ENCODE data around the gene RTEL1. TPM values are rescaled to one million over a fixed set of nuclear protein-coding genes. Genes with fewer than 3 reads are reported as not detected.

Gene RTEL1
- total RNA-seq, 1 experiment from 2014 or later, result 51.1 TPM

GRCh38 chr20:63703471-63703975 lies 45.4 kb downstream of the RTEL1 start:
- no TSS peak for BruUV-seq (replicated peaks)
- TF ChIP-seq CTCF (IDR thresholded peaks at IDR 0.05; ENCODE audit: insufficient read depth in 1 of 2, low read depth in 1 of 2, low read length in 1 of 2, severe bottlenecking in 1 of 2, unreplicated experiment in 1 of 2), result no peak
- Mint-ChIP-seq H3K9me3 (ENCODE audit: unreplicated experiment) (no peaks in the 10 kb centered on the region), H3K27me3 (ENCODE audit: insufficient read depth, unreplicated experiment) (no peaks in the 10 kb centered on the region), H3K4me1 (ENCODE audit: low read depth, unreplicated experiment) (peaks cover 10% of the 10 kb centered on the region), H3K4me3 (ENCODE audit: unreplicated experiment) (no peak overlapping the region), H3K27ac (ENCODE audit: unreplicated experiment) (no peak overlapping the region), H3K36me3 (ENCODE audit: insufficient read depth, unreplicated experiment) (peaks cover 100% of the 10 kb centered on the region)
- H3K36me3 ChIP-seq (ENCODE audit: control insufficient read depth, insufficient read depth, low read length), result peaks cover 12% of the 10 kb centered on the region
- peak in 1 of 2 experiments; percentile 56 for DNase-seq
- H3K9me3 ChIP-seq, result no peaks in the 10 kb centered on the region
- peaks cover 20% of the 10 kb centered on the region for H3K4me1 ChIP-seq
- H3K4me3 ChIP-seq (ENCODE audit: low read depth, low read length), result no peak overlapping the region
- CTCF ChIA-PET, result no interaction called here
- intact Hi-C loops (cut with micrococcal nuclease; ENCODE audit: unreplicated experiment), result no loop called here
- POLR2A ChIA-PET, result no interaction called here
- H3K27me3 ChIP-seq (replicated peaks; ENCODE audit: control insufficient read depth, insufficient read depth, low read length), result no peaks in the 10 kb centered on the region

- H3K36me3 ChIP-seq (ENCODE audit: control insufficient read depth, insufficient read depth, low read length), result peaks cover 14% of the 10 kb centered on the region
- Mint-ChIP-seq H3K4me3 (ENCODE audit: unreplicated experiment) (no peak overlapping the region), H3K27me3 (ENCODE audit: insufficient read depth, unreplicated experiment) (no peaks in the 10 kb centered on the region), H3K27ac (ENCODE audit: unreplicated experiment) (no peak overlapping the region), H3K9me3 (ENCODE audit: unreplicated experiment) (no peaks in the 10 kb centered on the region), H3K36me3 (ENCODE audit: insufficient read depth, unreplicated experiment) (peaks cover 100% of the 10 kb centered on the region), H3K4me1 (ENCODE audit: low read depth, unreplicated experiment) (peaks cover 16% of the 10 kb centered on the region)
- CTCF ChIA-PET, result interaction anchor here (0.6 kb wide), 1 partner anchor 19 kb away, joined by 3 read pairs; no protein-coding TSS in a partner anchor
- H3K27me3 ChIP-seq (replicated peaks; ENCODE audit: control insufficient read depth, insufficient read depth, low read length), result no peaks in the 10 kb centered on the region
- peak in 1 of 2 experiments; percentile 57 for DNase-seq
- intact Hi-C loops (cut with micrococcal nuclease; ENCODE audit: unreplicated experiment), result no loop called here
- no peak overlapping the region for H3K4me3 ChIP-seq (ENCODE audit: low read depth, low read length)
- no peak for TF ChIP-seq CTCF (IDR thresholded peaks at IDR 0.05; ENCODE audit: insufficient read depth in 1 of 2, low read depth in 1 of 2, low read length in 1 of 2, severe bottlenecking in 1 of 2, unreplicated experiment in 1 of 2)
- no peaks in the 10 kb centered on the region for H3K9me3 ChIP-seq
- BruUV-seq (replicated peaks), result no TSS peak
- peaks cover 20% of the 10 kb centered on the region for H3K4me1 ChIP-seq
- POLR2A ChIA-PET, result no interaction called here
Measured at GRCh38 chr20:63703976-63704748, 46.0 kb downstream of the RTEL1 start.

GRCh38 chr20:63704749-63705117 lies 46.6 kb downstream of the RTEL1 start:
- no peaks in the 10 kb centered on the region for H3K27me3 Mint-ChIP-seq (ENCODE audit: insufficient read depth, unreplicated experiment)
- no peak overlapping the region for H3K27ac Mint-ChIP-seq (ENCODE audit: unreplicated experiment)
- no peak for DNase-seq
- peaks cover 16% of the 10 kb centered on the region for H3K4me1 ChIP-seq
- no peaks in the 10 kb centered on the region for H3K9me3 ChIP-seq
- ChIA-PET CTCF (no interaction called here), POLR2A (no interaction called here)
- H3K4me3 ChIP-seq (ENCODE audit: low read depth, low read length), result no peak overlapping the region
- H3K36me3 Mint-ChIP-seq (ENCODE audit: insufficient read depth, unreplicated experiment), result peaks cover 100% of the 10 kb centered on the region
- no peak for TF ChIP-seq CTCF (IDR thresholded peaks at IDR 0.05; ENCODE audit: insufficient read depth in 1 of 2, low read depth in 1 of 2, low read length in 1 of 2, severe bottlenecking in 1 of 2, unreplicated experiment in 1 of 2)
- no peak overlapping the region for H3K4me3 Mint-ChIP-seq (ENCODE audit: unreplicated experiment)
- H3K9me3 Mint-ChIP-seq (ENCODE audit: unreplicated experiment), result no peaks in the 10 kb centered on the region
- peaks cover 16% of the 10 kb centered on the region for H3K4me1 Mint-ChIP-seq (ENCODE audit: low read depth, unreplicated experiment)
- H3K36me3 ChIP-seq (ENCODE audit: control insufficient read depth, insufficient read depth, low read length), result peaks cover 14% of the 10 kb centered on the region
- no TSS peak for BruUV-seq (replicated peaks)
- no peaks in the 10 kb centered on the region for H3K27me3 ChIP-seq (replicated peaks; ENCODE audit: control insufficient read depth, insufficient read depth, low read length)
- intact Hi-C loops (cut with micrococcal nuclease; ENCODE audit: unreplicated experiment), result no loop called here
